Measurements from ENCODE around the gene CFAP20. TPM values are rescaled to one million over a fixed set of nuclear protein-coding genes. Genes with fewer than 3 reads are reported as not detected.

CFAP20 gene
- total RNA-seq, 4 donors from 2014 or later, result 12.5 to 31.2 (median 23.5) TPM

GRCh38 chr16:58111302-58111627, 17.9 kb downstream of the CFAP20 start:
- WGBS, result 87% methylated on average over 3 of the region's 3 CpGs
- Histone ChIP-seq H3K36me3 (peaks cover 20 to 43% (median 36%) of the 10 kb centered on the region in 4 donors), H3K9me3 (no peaks in the 10 kb centered on the region), H3K27ac (replicated peaks in 1 of 4) (no peak overlapping the region), H3K4me1 (peaks cover 12 to 19% (median 13%) of the 10 kb centered on the region in 4 donors), H3K27me3 (no peaks in the 10 kb centered on the region), H3K4me3 (no peak overlapping the region)
- intact Hi-C loops (cut with DNase I), result no loop called here
- TF ChIP-seq CTCF (IDR thresholded peaks at IDR 0.05) (no peak), EP300 (IDR thresholded peaks at IDR 0.05) (no peak), POLR2A (IDR thresholded peaks at IDR 0.05; ENCODE audit: low read depth) (no peak), POLR2AphosphoS5 (IDR thresholded peaks at IDR 0.05) (no peak)
- no peak for DNase-seq (ENCODE audit: extremely low spot score)

GRCh38 chr16:58110571-58111301, 18.4 kb downstream of the CFAP20 start:
- Histone ChIP-seq H3K36me3 (peaks cover 20 to 38% (median 30%) of the 10 kb centered on the region in 4 donors), H3K4me1 (peaks cover 6 to 14% (median 8%) of the 10 kb centered on the region in 4 donors), H3K27me3 (no peaks in the 10 kb centered on the region), H3K4me3 (no peak overlapping the region), H3K9me3 (no peaks in the 10 kb centered on the region), H3K27ac (replicated peaks in 1 of 4) (no peak overlapping the region)
- intact Hi-C loops (cut with DNase I), result no loop called here
- TF ChIP-seq POLR2AphosphoS5 (IDR thresholded peaks at IDR 0.05), result no peak
- no peak for TF ChIP-seq EP300 (IDR thresholded peaks at IDR 0.05)
- TF ChIP-seq POLR2A (IDR thresholded peaks at IDR 0.05; ENCODE audit: low read depth), result no peak
- no peak for TF ChIP-seq CTCF (IDR thresholded peaks at IDR 0.05)
- no peak for DNase-seq (ENCODE audit: extremely low spot score)
- WGBS, result 51% methylated on average over 12 of the region's 12 CpGs

- H3K36me3 ChIP-seq, result peaks cover 15 to 29% (median 24%) of the 10 kb centered on the region in 4 donors
- H3K27ac ChIP-seq (replicated peaks in 1 of 4), result no peak overlapping the region
- TF ChIP-seq CTCF (IDR thresholded peaks at IDR 0.05) (no peak), EP300 (IDR thresholded peaks at IDR 0.05) (no peak), POLR2AphosphoS5 (IDR thresholded peaks at IDR 0.05) (no peak), POLR2A (IDR thresholded peaks at IDR 0.05; ENCODE audit: low read depth) (no peak)
- intact Hi-C loops (cut with DNase I), result no loop called here
- H3K9me3 ChIP-seq, result no peaks in the 10 kb centered on the region
- H3K4me1 ChIP-seq, result peaks cover 0 to 5% (median 2%) of the 10 kb centered on the region in 4 donors
- H3K4me3 ChIP-seq, result no peak overlapping the region
- no peaks in the 10 kb centered on the region for H3K27me3 ChIP-seq
- no peak for DNase-seq (ENCODE audit: extremely low spot score)
- WGBS, result 93% methylated on average over 2 of the region's 2 CpGs
Measured at GRCh38 chr16:58109881-58110280, 19.3 kb downstream of the CFAP20 start.

- Histone ChIP-seq H3K36me3 (peaks cover 9 to 23% (median 18%) of the 10 kb centered on the region in 4 donors), H3K4me3 (no peak overlapping the region), H3K27me3 (no peaks in the 10 kb centered on the region), H3K9me3 (no peaks in the 10 kb centered on the region), H3K4me1 (peaks cover 0 to 5% (median 0%) of the 10 kb centered on the region in 4 donors), H3K27ac (replicated peaks in 1 of 4) (no peak overlapping the region)
- intact Hi-C loops (cut with DNase I), result no loop called here
- no peak for TF ChIP-seq CTCF (IDR thresholded peaks at IDR 0.05)
- no peak for TF ChIP-seq POLR2A (IDR thresholded peaks at IDR 0.05; ENCODE audit: low read depth)
- TF ChIP-seq EP300 (IDR thresholded peaks at IDR 0.05), result no peak
- TF ChIP-seq POLR2AphosphoS5 (IDR thresholded peaks at IDR 0.05), result no peak
- WGBS, result 78% methylated on average over 8 of the region's 8 CpGs
- no peak for DNase-seq (ENCODE audit: extremely low spot score)
Measured at GRCh38 chr16:58109330-58109729, 19.9 kb downstream of the CFAP20 start.

All from esophagus muscularis mucosa (tissue), 4 donors.